Neutrophil (primary cell): Measurements from ENCODE around the gene CUTC.

Experiments
- H3K27ac ChIP-seq: fragments of 200-600 bp; sonication (generic); 2 replicates; pipeline ENCODE4 v1.5.1; 2016; ENCODE audit warnings: mild to moderate bottlenecking, moderate library complexity
- H3K27me3 ChIP-seq: fragments of 200-600 bp; sonication (generic); 2 replicates; pipeline ENCODE4 v1.6.0; 2016; ENCODE audit warnings: mild to moderate bottlenecking
- H3K36me3 ChIP-seq: fragments of 200-600 bp; sonication (generic); 2 replicates; pipeline ENCODE4 v1.5.1; 2017
- H3K4me1 ChIP-seq, 2 experiments: fragments of 200-600 bp in 1 of 2; sonication (generic) in 1 of 2; 1 replicate in 1 of 2; 2 replicates in 1 of 2; pipeline versions ENCODE4 v1.5.1 to v1.6.1; 2013 to 2016; ENCODE audit warnings: low read depth in 1 of 2, low read length in 1 of 2, mild to moderate bottlenecking in 1 of 2, moderate library complexity in 1 of 2; ENCODE audit not compliant: control insufficient read depth in 1 of 2, insufficient read depth in 1 of 2
- H3K4me3 ChIP-seq, 2 experiments: fragments of 200-600 bp in 1 of 2; sonication (generic) in 1 of 2; 1 replicate in 1 of 2; 2 replicates in 1 of 2; pipeline ENCODE4 v1.5.1; 2013 to 2016; ENCODE audit warnings: low read depth in 1 of 2, low read length in 1 of 2, mild to moderate bottlenecking in 1 of 2, moderate library complexity in 1 of 2
- H3K9me3 ChIP-seq: fragments of 200-600 bp; sonication (generic); 2 replicates; pipeline ENCODE4 v1.5.1; 2016
- TF ChIP-seq, protein P1 (sequence below): fragments of 200-600 bp; sonication (generic); IDR thresholded peaks from 2 replicates; pipeline ENCODE4 v1.5.1; 2016; ENCODE audit warnings: antibody characterized with exemption

Gene CUTC

DNA sequence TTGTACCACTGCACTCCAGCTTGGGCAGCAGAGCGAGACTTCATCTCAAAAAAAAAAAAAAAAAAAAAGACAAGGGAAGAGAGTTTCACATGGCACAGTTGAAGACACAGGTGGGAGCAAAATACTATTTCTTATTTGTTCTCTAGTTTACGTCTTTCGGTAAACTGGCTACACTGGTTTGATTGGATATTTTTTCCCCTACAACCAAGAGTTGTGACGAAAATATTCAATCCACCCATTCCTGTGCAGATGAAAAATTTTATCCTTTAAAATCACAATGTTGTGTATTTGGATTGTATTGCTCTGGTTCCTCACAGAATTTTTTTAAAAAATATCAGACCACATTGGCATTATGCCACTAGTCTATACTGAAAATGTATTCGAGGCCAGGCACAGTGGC is 35.9 kb downstream of the CUTC start:
- Histone ChIP-seq H3K9me3 (no peaks in the 10 kb centered on the region), H3K4me1 (peaks cover 8 to 9% of the 10 kb centered on the region in 2 experiments), H3K27ac (no peak overlapping the region), H3K27me3 (no peaks in the 10 kb centered on the region), H3K36me3 (no peaks in the 10 kb centered on the region), H3K4me3 (no peak overlapping the region)
- TF ChIP-seq, protein P1, sequence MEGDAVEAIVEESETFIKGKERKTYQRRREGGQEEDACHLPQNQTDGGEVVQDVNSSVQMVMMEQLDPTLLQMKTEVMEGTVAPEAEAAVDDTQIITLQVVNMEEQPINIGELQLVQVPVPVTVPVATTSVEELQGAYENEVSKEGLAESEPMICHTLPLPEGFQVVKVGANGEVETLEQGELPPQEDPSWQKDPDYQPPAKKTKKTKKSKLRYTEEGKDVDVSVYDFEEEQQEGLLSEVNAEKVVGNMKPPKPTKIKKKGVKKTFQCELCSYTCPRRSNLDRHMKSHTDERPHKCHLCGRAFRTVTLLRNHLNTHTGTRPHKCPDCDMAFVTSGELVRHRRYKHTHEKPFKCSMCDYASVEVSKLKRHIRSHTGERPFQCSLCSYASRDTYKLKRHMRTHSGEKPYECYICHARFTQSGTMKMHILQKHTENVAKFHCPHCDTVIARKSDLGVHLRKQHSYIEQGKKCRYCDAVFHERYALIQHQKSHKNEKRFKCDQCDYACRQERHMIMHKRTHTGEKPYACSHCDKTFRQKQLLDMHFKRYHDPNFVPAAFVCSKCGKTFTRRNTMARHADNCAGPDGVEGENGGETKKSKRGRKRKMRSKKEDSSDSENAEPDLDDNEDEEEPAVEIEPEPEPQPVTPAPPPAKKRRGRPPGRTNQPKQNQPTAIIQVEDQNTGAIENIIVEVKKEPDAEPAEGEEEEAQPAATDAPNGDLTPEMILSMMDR = no peak

DNA sequence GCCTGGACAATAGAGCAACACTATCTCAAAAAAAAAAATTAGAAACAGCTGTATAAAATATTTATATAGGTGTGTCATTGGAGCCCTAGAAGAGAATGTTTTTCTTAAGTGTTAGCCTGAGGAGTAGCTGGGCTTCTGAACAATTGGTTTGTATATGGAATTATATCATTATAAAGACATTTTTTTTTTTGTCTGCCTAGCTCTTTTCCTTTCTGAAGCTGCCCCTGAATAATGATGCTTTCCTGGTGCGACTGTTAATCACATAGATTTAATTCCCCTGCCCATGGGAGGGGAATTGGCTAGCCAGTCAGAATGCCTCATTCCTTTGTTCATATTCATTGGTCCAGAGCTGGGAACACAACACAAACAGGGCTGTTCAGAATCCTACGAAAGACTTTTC is 36.5 kb downstream of the CUTC start:
- no peak overlapping the region for H3K4me3 ChIP-seq
- TF ChIP-seq, protein P1 = no peak
- H3K36me3 ChIP-seq = no peaks in the 10 kb centered on the region
- H3K27ac ChIP-seq = no peak overlapping the region
- peaks cover 2 to 4% of the 10 kb centered on the region in 2 experiments for H3K4me1 ChIP-seq
- no peaks in the 10 kb centered on the region for H3K9me3 ChIP-seq
- no peaks in the 10 kb centered on the region for H3K27me3 ChIP-seq

DNA sequence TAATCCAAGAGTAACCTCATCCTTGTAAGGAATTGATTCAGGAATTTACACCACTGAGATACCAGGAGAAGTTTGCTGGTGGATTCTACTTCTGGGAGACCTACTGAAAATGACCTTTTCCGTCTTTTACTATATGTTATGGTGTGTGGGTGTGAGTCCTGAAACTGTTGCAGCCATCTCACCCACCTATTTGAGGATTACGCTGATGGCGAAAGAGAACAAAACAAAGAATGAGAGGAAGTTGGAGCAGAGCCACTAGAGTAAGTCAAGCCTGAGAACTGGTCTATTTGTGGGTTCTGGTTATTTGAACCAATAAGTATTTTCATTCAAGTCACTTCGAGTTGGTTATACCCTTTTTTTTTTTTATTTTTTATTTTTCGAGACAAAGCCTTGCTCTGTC is 37.7 kb downstream of the CUTC start:
- Histone ChIP-seq H3K4me3 (no peak overlapping the region), H3K27ac (no peak overlapping the region), H3K9me3 (no peaks in the 10 kb centered on the region), H3K27me3 (no peaks in the 10 kb centered on the region), H3K36me3 (no peaks in the 10 kb centered on the region), H3K4me1 (no peaks in the 10 kb centered on the region)
- TF ChIP-seq, protein P1 = no peak

- Histone ChIP-seq H3K9me3 (no peaks in the 10 kb centered on the region), H3K27me3 (no peaks in the 10 kb centered on the region), H3K36me3 (no peaks in the 10 kb centered on the region), H3K27ac (no peak overlapping the region), H3K4me3 (no peak overlapping the region), H3K4me1 (no peaks in the 10 kb centered on the region)
- TF ChIP-seq, protein P1 = no peak
Measured at GRCh38 chr10:99770408-99771045, 38.5 kb downstream of the CUTC start.

- Histone ChIP-seq H3K27me3 (no peaks in the 10 kb centered on the region), H3K4me3 (no peak overlapping the region), H3K4me1 (peaks cover 45 to 48% of the 10 kb centered on the region in 2 experiments), H3K27ac (no peak overlapping the region), H3K9me3 (no peaks in the 10 kb centered on the region), H3K36me3 (no peaks in the 10 kb centered on the region)
- TF ChIP-seq, protein P1 = no peak
Measured at GRCh38 chr10:99775850-99776249, 43.8 kb downstream of the CUTC start.
